ENCODE results near the gene PRR19.
"Not testable (repeated sequence)": the region's sequence is repeated elsewhere in the genome, so short reads cannot be mapped to it uniquely, and the experiment has no call there.

PRR19 gene

DNA sequence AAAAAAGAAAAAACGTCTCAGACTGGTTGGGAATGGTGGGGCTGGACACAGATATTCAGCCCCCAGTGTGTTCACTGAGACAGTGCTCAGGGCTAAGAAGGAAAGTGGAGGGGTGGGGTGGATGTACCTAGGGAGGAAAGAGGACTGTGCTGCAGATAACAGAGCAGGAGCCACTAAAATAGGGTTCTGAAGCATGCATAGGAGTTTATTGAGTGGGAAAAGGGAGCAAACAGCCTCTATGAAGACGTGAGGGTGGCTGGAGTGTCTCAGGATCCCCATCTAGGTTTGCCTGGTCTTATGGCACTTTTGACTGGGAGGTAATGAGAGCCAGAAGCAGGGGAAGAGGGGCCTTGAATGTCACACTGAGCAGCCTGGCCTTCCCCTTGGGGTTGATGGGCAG, 26.9 kb downstream of the PRR19 start:
- DNase-seq: no peak

DNA sequence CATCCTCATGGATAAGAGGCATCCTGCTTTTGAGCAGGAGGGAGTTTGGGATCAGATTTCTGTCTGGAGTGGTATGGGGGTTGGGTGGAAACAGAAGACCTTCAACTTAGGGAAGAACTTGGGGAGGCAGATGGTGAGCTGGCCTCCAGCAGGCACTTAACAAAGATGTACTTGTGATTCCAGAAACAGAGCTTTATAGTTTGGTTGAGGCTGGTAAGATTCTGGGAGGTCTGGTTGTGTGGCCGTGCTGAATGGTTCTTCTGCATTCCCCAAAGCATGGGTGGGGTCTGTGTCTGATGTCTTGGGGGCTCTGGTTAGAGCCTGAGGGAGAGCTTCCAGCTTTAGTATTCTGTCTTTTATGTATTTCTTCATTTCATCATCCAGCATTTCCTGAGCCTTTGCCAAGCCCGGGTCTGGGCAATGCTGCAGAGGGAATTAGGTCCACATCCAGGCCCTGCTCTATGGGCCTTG, 28.3 kb downstream of the PRR19 start:
- no peak for DNase-seq

DNA sequence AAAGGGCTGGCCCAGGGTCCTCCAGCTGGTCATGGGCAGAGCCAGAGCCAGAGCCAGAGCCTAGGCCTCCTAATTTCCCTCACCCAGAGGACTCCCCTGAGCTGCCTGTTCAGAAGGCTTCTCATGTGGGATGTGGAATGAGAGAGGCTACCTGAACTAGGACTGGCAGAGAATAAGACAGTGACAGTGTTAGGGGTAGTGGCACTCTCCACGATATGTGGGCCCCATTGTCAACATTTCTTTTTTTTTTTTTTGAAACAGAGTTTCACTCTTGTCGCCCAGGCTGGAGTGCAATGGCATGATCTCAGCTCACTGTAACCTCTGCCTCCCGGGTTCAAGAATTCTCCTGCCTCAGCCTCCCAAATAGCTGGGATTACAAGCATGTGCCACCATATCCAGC, 29.4 kb downstream of the PRR19 start:
- DNase-seq: not testable (repeated sequence)

GRCh38 chr19:42332059-42332458, 30.1 kb downstream of the PRR19 start:
- DNase-seq: no peak

GRCh38 chr19:42333018-42333417, 31.1 kb downstream of the PRR19 start:
- no peak for DNase-seq

- DNase-seq: no peak
These were observed 32.2 kb downstream of the PRR19 start for GRCh38 chr19:42333975-42334696.

GRCh38 chr19:42334697-42335373, 32.9 kb downstream of the PRR19 start:
- no peak for DNase-seq

DNA sequence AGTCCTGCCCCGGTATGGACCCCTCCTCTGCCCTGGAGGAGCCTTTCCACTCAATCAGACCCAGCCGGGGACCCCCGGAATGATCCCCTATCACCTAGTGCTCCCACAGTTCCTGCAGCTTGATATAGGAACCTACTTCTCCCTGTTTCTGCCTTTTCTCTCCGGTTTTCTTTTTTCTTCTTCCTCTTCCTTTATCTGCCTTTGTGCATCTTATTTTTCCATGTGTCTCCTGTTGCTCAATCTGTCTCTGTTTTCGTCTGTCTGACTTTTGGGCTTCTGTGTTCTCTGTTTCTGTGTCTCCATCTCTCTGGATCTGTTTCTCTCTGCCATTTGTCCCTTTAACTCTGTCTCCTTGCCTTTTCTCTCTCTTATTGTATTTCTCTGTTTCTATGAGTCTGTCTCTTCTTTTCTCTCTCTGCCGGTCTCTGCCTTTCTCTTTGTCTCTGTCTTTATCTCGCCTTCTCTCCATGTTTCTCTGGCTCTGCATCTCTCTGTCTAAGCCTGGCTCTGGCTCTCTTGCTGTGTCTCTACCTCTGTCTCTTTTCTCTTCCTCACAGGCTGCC, 33.5 kb downstream of the PRR19 start:
- no peak for DNase-seq

DNA sequence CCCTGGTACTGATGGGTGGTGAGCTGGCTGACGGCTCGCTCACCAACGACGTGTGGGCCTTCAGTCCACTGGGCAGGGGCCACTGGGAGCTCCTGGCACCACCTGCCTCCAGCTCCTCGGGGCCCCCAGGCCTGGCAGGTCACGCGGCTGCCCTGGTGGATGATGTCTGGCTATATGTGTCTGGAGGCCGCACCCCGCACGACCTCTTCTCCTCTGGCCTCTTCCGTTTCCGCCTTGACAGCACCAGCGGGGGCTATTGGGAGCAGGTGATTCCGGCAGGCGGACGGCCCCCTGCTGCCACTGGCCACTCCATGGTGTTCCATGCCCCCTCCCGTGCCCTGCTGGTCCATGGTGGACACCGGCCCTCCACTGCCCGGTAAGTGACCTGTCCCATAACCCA, 34.0 kb downstream of the PRR19 start:
- no peak for DNase-seq

DNA sequence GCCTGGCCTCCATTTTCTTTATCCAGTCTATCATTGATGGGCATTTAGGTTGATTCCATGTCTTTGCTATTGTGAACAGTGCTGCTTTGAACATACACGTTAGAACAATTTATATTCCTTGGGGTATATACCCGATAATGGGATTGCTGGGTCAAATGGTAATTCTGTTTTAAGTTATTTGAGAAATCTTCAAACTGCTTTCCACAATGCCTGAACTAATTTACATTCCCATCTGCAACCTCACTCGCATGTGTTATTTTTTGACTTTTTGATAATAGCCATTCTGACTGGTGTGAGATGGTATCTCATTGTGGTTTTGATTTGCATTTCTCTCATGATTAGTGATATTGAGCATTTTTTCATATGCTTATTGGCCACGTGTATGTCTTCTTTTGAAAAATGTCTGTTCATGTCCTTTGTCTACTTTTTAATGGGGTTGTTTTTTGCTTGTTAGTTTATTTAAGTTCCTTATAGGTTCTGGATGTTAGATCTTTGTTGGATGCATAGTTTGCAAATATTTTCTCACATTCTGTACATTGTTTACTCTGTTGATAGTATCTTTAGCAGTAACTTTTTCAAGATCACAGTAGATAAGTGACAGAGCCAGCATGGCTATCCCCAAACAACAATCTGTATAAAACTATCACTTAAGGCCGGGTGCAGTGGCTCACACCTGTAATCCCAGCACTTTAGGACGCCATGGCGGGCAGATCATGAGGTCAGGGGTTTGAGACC, 37.4 kb downstream of the PRR19 start:
- not testable (repeated sequence) for DNase-seq

DNA sequence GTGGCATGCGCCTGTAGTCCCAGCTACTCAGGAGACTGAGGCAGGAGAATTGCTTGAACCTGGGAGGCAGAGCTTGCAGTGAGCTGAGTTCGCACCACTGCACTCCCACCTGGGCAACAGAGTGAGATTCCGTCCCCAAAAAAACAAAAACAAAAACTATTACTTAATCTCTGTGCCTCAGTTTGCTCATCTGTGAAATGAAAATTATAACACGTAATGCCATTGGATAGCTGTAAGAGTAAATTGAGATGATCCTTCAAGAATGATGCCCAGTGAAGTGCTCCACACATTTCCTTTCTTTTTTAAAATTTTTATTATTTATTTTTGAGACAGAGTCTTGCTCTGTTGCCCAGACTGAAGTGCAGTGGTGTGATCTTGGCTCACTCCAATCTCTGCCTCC, 38.0 kb downstream of the PRR19 start:
- not testable (repeated sequence) for DNase-seq

- DNase-seq: no peak
These were observed 41.6 kb downstream of the PRR19 start for GRCh38 chr19:42343344-42344110.

- DNase-seq: no peak
These were observed 42.5 kb downstream of the PRR19 start for GRCh38 chr19:42344336-42344893.

DNA sequence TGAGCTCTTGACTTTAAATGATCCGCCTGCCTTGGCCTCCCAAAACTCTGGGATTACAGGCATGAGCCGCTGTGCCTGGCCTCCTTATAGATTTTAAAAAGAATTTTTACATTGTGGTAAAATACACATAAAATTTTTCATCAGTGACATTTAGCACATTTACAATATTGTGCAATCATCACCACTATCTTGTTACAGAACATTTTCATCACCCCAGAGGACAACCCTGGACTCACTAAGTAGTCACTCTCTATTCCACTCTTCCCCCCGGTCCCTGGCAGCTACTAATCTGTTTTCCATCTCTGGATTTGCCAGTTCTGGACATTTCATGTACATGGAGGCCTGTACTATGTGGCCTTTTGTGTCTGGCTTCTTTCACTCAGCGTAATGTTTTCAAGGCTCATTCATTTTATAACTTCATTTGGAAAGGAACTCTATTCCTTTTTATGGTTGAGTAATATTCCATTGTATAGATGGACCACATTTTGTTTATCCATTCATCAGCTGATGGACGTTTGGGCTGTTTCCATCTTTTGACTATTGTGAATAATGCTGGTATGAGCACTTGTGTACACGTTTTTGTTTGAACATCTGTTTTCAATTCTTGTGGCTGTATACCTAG, 43.4 kb downstream of the PRR19 start:
- DNase-seq: no peak

GRCh38 chr19:42348211-42348610, 46.3 kb downstream of the PRR19 start:
- no peak for DNase-seq

DNA sequence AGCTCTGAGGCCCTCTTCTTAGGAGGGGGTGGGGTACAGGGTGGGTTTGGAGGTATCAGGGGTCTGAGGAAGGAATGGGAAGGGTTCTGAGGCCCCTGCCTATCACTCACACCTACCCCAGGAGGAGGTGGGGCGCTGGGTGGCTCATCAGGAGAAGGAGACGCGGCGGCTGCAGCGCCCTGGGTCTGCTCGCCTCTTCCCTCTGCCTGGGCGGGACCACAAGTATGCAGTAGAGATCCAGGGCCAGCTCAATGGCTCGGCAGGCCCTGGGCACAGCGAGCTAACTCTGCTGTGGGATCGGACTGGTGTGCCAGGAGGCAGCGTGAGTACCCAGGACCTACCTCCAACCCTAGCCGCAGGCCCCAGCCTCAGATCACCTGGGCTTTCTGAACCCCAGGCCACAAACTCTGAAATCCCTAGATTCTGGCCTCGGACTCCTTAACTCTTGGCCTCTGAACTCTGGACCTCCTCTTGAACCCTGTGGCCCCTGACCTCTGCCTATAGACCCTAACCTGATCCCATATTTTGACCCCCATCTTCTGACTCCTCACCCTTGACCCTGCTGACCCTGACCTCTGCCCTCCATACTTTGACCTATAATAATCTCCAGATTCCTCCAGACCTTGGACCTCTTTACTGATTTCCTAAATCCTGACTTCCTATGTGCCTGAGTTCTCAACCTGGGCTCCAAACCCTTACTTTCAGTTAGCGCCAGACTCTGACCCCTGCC, 47.6 kb downstream of the PRR19 start:
- no peak for DNase-seq

DNA sequence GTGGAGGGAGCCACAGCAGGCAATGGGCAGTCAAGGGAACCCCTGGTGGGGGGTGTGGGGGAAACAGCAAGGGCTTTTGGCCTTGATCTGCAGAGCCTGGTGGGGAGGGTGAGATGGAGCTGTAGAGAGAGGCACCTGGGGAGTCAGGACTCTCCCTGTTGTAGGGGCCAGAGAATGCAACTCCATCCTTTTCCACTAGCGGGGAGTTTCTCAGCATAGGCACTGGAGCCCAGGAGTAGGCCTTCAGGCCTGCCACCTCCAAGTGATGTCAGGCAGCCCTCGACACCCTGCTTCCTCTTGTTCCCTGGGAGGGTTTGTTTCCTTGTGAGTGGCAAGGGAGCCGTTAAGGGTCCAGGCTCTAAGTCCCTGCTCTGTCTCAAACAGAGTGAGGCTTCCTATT, 48.5 kb downstream of the PRR19 start:
- DNase-seq: no peak

GRCh38 chr19:42351079-42351735, 49.3 kb downstream of the PRR19 start:
- DNase-seq: no peak

DNA sequence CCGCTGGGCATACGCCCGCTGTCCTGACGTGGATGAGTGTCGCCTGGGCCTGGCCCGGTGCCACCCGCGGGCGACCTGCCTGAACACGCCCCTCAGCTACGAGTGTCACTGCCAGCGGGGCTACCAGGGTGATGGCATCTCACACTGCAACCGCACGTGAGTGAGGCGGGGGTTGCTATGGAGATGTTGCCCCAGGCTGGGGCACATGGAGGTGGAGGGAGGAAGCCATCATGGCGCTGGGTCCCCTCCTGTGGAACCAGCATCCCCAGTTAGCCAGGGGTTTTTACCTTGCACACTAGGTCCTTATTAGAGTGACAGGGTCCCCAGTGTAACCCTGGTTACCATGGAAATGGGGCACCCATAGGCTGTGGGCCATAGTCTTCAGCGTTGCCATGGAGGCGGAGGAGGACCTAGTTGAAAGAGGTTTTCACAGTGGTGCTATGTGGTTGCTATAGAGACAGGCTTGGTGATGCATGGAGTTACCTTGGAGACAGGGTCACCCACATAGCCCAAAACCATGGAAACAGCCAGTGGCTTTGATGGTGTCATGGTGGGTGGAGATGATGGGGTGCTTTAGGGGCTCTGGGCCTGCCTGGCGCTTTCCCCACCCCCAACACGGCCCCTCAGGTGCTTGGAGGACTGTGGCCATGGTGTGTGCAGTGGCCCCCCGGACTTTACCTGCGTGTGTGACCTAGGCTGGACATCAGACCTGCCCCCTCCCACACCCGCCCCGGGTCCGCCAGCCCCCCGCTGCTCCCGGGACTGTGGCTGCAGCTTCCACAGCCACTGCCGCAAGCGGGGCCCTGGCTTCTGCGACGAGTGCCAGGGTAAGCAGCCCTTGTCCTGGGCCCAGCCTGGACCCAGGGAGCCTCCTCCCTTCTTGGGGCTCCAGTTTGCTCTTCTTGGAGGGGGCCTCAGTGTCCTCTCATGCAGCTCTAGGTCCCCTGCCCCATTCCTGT, 50.6 kb downstream of the PRR19 start:
- DNase-seq: no peak

Data from amniotic stem cell (primary cell).